Endometrium (tissue), 2 donors: ENCODE results near the gene LAMA1.
"Not testable (repeated sequence)": the region's sequence is repeated elsewhere in the genome, so short reads cannot be mapped to it uniquely, and the experiment has no call there.

Experiments used
- FAIRE-seq: peaks from 2 replicates; lab custom pipeline; 2012; peaks lifted over from hg19 to GRCh38; lab: Jason Lieb, UNC
- donor health status: control.
- donor health status: control.

The LAMA1 gene, protein sequence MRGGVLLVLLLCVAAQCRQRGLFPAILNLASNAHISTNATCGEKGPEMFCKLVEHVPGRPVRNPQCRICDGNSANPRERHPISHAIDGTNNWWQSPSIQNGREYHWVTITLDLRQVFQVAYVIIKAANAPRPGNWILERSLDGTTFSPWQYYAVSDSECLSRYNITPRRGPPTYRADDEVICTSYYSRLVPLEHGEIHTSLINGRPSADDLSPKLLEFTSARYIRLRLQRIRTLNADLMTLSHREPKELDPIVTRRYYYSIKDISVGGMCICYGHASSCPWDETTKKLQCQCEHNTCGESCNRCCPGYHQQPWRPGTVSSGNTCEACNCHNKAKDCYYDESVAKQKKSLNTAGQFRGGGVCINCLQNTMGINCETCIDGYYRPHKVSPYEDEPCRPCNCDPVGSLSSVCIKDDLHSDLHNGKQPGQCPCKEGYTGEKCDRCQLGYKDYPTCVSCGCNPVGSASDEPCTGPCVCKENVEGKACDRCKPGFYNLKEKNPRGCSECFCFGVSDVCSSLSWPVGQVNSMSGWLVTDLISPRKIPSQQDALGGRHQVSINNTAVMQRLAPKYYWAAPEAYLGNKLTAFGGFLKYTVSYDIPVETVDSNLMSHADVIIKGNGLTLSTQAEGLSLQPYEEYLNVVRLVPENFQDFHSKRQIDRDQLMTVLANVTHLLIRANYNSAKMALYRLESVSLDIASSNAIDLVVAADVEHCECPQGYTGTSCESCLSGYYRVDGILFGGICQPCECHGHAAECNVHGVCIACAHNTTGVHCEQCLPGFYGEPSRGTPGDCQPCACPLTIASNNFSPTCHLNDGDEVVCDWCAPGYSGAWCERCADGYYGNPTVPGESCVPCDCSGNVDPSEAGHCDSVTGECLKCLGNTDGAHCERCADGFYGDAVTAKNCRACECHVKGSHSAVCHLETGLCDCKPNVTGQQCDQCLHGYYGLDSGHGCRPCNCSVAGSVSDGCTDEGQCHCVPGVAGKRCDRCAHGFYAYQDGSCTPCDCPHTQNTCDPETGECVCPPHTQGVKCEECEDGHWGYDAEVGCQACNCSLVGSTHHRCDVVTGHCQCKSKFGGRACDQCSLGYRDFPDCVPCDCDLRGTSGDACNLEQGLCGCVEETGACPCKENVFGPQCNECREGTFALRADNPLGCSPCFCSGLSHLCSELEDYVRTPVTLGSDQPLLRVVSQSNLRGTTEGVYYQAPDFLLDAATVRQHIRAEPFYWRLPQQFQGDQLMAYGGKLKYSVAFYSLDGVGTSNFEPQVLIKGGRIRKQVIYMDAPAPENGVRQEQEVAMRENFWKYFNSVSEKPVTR (N-terminal part only)

DNA sequence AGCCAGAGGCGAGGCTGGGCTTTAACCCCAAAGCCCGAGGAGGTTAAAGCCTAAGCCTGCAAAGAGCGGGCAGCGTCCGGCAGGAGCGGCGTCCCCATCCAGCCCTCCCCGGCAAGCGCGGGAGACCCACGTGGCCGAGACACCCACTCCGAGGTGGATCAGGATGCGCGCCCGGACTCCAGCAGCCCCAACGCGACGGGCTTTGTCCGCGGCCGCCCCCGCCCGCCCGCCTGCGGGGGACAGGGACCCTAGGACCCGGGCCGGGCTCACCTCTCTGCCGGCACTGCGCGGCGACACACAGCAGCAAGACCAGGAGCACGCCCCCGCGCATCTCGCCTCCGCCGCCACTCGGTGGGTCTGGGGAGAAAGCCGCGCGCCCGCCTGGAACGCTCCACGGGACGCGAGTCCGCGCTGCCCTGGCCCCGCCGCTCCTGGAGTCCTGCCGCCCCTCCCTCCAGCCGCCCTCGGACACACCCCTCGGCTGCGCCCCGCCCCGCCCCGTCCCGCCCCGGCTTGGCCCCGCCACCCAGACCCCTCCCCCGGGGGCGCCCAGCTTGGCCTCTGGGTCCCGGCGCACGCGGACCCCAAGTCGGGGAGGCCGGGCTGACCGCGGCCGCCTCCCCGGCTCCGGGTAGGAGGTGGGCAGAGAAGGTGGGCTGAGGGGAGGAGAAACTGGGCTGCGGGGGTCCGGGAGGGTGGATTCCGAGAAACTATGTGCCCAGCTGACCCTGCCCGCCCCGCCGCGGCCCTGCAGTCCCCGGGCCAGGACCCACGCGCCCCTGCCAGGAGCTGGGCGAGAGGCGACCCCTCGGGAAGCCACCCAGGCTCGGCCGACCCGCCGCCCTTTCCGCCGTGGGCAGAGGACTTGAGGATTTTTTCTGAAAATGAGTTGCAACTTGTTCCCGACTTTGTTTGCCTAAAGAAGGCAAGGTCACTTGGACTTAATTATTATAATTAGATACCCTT lies at the start of gene LAMA1:
Gene LAMA1 (minus strand): TSS at position 408 of the 966 bp plus-strand sequence. CDS start 77 bp downstream, at position 331.
- FAIRE-seq: no peak

DNA sequence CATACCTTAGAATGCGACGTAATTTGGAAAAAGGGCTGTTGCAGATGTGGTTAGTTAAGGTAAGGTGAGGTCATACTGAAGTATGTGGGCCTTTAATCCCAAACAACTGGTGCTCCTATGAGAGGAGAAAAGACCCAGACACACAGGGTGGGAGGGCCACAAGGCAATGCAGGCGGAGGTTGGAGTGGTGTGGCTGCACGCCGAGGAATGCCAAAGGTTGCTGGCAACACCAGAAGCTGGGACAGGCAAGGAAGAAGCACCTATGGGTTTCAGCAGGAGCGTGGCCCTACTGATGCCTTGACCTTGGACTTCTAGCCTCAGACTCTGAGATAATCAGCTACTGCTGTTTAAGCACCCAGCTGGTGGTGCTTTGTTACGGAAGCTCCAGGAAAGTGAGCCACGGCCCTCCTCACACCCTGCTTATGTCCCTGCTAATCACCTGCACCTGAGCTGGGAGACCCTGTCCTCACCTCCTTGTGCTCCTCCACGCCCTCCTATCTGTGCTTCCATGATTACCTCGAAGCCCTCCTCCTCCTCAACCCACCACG lies 48.3 kb upstream of the LAMA1 start:
- FAIRE-seq: no peak

DNA sequence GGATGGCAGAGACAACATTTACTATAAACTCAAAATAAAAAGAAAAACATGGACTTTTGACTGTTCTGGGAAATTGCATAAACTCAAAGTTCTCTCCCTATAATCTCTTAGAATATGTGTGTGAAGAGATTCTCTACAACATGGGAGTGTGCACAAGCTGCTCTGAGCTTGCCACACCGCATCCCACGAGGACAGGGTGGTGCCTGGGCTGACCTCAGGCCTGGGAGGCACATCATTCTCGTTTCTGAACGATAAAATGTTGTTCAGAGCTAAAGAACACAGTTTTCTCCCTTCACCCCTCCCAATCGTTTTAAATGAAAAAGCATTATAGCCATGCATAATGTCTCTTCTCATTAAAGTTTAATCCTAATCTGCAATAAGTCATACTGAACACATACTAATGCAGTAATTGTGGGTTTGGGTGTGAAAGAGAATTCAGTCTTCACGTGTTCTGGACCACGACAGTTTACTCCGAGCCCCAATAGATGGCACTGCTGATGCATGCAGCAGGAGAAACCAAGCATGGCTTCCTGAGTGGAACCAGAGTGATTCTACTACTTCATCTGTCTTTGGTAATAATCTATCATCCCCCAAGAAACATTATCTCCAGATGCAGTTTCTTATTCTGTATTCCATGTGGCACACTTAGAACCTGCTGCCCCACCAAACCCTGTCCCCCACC lies 46.9 kb upstream of the LAMA1 start:
- FAIRE-seq: no peak

DNA sequence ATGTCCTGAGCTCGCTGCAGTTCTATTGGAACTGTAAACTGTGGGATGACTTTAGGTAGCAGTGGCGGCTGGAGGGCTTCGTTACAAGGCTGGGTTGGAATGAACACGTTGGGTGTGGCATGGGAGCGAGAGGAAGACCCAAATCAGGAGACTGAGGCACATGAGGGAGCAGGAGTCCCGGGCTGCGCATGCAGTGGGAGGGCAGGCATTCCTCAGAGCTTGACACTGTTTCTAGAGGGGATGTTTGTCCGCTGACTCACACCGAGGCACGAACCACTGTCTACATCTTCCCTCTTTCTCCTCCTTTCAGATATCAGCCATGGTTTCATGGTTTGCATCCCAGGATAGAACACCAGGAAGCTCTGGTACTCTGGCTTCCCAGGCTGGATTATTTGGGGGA lies 40.6 kb upstream of the LAMA1 start:
- FAIRE-seq: no peak

DNA sequence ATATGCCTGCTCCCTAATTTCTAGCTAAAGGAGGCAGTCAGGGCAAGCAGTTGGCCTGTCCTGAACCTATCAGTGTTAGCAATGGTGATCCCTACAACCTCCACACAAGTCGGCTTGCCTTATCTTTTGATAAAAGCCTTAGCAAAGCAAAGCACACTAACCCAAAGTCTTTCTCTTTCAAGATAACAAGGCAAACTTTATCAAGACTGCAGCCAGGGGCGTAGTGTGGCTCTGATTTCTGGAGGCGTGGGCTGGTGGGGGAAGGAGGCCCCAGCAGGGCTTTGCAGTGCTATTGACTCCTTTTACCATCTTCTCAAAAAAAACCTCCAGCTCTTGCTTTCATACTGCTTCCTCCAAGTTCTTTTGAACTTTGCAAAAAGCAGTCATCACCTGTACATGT lies 40.2 kb upstream of the LAMA1 start:
- FAIRE-seq: no peak

DNA sequence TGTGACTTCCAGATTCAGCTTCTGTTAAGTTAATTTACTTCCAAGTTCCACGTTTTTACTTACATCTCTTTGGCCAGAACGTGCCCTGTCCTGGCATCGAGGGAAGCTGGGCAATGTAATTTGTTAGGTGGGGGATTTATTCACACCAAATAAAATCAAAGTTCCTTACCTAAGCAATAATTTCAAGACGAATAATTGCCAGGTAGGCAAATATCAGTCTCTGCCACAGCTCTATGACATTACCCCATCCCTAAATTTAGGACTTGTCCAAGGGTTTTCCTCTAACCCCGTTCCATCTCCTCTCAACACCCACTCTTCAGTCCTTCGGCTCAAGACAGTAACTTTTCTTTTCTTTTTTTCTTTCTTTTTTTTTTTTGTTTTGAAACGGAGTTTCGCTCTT lies 38.3 kb upstream of the LAMA1 start:
- FAIRE-seq: no peak

DNA sequence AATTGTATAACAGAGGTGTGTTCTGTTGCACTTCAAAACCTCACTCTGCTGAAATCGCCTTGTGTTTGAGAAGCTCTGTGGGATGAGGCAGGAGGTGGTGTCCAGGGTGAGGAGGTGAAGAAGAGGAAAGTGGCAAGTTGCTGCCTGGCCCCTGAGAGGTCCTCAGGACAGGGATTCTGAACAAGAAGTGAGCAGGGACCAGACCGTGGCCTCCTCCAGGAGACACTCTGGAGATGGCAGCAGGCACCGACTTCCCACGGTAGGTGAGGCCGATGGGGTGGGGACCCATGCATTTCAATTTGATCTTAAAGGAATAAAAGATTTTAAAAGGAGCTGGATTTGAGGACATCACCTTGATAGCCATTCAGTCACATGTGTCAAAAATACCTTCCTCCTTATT lies 37.5 kb upstream of the LAMA1 start:
- FAIRE-seq: no peak

DNA sequence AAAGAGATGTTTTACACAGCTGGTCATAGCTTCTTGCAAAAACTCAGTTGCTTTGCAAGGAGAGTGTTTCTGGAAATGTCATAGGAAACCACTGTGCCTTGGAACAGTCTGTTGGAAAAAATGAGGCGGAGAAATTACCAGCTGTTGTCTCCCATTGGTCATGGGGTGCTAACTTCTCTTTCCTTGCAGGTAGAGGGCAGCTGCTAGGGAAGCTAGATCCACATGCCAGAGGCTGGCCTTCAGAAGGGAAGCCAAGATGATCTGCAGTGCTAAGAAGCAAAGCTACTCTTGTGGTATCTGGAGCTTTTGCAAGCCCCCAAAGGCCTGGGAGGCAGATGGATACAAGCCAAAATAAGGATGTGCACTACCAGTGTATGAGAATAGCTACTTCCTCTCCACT lies 34.8 kb upstream of the LAMA1 start:
- no peak for FAIRE-seq

DNA sequence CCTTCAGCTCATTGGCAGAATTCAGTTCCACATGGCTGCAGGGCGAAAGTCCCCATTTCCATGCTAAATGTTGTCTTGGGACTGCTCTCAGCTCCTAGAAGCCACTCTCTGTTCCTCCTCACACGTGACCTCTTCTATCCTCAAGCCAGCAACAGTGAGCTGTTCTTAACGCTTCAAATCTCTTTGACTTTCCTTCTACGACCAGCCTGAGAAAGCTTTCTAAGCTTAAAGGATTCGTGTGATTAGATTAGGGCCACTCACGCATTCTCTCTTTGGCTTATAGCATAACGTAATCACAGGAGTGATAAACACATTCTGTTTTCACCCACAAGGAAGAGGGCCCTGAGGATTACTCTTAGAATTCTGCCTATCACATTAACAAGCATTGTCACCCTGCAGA lies 29.8 kb upstream of the LAMA1 start:
- no peak for FAIRE-seq

DNA sequence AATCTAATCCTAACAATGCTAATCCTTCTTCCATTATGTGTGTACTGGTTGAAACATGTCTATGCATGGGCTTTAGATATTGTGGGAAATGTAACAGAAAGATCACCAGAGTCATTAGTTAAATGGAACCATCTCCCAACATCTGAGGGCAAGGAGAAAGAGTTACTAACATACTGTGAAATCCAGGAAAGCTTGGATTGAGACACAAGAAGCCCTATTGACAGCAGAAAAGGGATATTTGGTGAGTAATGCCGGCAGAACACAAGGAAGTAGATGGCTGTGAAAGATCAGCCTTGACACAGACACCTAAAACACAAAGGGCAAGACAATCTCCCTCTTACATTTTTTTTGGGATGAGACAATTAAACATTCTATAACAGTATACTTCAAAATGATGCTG lies 28.5 kb upstream of the LAMA1 start:
- FAIRE-seq: no peak

DNA sequence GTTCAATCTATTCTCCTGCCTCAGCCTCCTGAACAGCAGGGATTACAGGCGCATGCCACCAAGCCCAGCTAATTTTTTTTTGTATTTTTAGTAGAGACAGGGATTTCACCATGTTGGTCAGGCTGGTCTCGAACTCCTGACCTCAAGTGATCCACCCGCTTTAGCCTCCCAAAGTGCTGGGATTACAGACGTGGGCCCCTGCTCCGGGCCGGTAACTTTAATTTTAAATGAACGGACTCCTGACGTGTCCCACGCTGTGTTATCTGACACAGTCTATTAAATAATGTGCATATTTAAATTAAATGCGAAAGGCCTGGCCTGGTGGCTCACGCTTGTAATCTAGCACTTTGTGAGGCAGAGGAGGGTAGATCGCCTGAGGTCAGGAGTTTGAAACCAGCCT lies 27.3 kb upstream of the LAMA1 start:
- FAIRE-seq: not testable (repeated sequence)

DNA sequence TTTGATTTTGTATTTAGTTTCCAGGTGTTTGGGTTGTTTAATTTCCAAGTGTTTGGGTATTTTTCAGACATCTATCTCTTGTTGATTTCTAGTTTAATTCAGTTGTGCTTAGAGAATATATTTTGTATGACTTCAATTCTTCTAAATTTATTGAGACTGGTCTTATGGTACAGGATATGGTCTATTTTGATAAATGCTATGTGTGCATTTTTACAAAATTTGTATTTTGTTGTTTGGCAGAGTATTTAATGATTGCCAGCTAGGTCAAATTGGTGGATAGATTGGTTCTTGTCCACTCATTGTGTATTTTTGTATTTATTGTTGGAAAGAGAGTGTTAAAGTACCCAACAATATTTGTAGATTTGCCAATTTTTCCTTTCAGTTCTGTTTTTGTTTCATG lies 23.7 kb upstream of the LAMA1 start:
- no peak for FAIRE-seq

DNA sequence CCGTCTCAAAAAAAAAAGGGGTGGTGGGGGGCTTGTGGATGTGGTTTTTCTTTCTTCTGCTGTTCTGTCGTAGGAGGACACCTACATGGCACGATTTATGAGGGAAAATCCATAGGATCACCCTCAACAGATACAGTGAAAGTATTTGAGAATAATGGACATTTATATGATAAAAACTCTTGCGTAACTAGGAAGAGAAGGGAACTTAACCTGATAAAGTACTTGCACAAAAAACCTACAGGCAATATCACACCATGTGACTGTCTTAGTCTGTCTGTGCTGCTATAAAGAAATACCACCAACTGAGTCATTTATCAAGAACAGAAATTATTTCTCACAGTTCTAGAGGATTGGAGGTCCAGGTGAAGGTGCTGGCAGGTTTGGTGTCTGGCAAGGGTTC lies 21.8 kb upstream of the LAMA1 start:
- FAIRE-seq: no peak

DNA sequence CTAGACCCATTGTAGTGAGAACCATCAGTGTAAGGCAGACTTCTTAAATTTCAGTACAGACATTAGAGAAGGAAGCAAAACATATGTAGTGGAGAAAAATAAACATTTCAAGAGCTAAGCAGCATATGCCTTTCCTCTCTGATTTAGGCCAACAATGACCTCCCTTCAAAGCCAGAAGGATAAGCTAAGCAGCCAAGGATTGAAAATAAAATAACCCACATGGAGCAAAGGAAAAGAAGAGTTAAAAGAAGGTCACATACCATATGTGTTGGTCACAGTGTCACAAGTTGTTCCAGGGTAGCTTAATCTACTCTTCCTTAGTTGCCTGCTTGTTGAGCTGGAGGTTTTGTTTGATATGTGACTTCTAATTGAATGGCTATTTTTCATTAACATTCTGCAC lies 15.6 kb upstream of the LAMA1 start:
- no peak for FAIRE-seq

DNA sequence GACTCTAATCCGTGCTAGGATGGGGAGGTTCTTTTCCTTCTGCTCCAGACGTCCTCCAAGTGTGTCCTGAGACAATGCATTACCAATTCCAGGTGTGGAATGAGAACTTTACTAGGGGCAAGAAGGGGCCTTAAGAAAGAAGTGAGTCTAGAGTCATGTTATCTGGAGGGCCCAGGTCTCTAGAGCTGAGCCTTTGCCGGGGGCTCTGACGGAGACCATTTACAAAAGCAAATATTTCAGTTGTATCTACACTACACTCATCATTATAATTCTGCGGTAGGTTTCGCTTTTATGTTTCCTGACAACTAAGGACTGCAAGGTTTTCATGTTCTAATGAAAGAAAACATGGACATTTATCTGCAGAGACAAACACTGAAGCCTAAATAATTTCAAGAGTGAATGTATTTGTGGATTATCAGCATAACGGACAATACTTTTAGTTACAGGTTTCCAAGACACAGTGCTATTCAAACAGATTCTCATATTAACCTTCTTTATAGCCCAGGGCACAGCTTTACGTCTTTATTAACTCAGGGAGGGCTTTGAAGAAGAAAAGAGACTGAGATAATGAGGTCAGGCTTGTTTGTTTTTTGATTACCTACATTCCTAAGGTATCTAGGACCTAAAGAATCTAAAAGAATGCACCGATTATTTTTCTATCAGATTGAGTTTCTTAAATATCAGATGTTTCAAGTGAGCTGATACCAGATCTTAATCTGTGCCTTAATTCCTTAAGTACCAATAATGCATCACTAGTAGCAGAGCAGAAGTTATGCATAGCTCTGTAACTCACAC lies 15.0 kb upstream of the LAMA1 start:
- FAIRE-seq: no peak

DNA sequence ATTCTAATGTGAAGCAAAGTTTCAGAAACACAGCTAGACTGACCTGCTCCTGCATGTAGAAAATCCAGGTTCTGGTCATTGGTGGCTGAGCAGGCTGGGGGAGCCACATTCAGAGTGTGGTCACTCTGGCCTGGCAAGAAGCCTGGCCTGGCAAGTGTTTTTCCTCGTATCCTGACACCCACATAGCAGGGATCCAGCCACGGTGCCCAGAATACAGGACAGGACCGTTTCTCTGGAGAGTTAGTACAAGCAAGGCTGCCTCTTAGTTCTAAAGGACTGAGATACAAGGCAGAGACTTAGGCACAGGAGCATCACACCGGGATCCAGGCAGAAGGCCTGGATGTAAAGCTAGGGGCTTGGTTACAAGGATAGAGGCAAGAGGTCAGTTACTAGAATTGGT lies 4.8 kb upstream of the LAMA1 start:
- no peak for FAIRE-seq

DNA sequence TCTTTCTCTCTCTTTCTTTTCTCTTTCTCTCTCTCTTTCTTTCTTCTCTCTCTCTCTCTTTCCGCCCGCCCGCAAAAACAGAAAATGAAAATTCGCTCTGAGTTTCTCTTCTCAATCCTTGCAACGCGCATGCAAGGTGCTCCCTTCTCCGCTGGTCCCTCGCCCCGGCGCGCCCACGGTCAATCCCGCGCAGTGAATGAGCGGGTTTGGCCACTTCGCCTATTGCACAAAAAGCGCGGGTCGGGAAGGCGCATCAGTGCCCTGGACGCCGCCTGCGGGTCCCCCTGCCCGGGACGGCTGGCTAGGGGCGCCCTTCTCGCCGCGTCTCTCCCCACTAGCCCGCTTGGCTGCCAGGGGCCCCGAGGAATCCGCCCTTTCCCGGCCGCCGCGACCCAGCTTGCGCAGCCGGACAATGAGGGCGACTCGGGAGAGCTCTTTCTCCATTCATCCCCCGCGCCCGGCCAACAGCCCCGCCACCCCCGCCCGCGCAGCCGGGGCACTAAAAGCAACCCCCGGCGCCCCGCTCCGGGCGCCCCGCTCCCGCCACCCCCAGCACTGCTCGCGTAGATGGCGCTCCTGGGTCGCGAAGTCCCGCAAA lies 706 bp downstream of the LAMA1 start:
- FAIRE-seq: no peak

DNA sequence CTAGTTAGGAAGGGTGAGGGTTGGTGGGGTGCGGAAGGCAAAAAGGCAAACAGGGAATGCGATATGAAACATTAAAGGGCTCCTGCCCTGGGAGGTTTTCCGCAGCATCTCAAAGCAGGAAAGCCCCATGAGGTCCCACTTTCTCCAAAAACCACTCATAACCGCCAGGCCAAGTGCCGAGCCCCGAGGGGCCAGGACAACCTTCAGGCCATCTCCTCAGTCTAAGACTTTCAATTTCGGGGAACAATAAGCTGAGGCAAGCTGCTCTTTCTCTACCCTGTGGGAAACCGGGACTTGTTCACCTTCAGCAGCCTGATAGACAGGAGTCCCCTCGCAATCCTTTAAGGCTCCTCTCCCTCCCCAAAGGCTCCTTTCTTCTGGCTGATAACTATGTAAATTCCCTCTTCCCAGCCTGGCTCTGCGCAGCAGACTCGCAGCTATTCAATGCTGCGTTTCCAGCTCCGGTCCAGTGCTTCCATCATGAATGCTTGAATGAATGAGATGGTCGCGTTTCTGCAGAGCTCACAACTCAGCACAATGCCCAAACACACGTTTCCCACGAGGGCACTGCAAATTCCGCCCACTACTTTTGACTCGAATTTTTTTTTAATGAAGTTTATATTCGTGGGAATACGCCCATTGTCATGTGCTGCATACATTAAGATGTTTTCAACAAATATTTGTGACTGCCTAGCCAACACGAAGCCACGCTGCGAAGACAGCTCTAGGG lies 1.4 kb downstream of the LAMA1 start:
- FAIRE-seq: no peak
